Mesendoderm (in vitro differentiated cells): Measurements from ENCODE around the gene AFAP1.

Source experiments
- DNase-seq: peaks from one replicate; pipeline ENCODE4 v3.0.0; 2013
- H2AK5ac ChIP-seq: 2 replicates; pipeline ENCODE4 v1.6.1; 2013; ENCODE audit warnings: low read length, inconsistent platforms
- H2BK120ac ChIP-seq: 2 replicates; pipeline ENCODE4 v1.6.1; 2013; ENCODE audit warnings: low read depth, mild to moderate bottlenecking, low read length, moderate library complexity, mixed read lengths
- H2BK15ac ChIP-seq: replicated peaks from 2 replicates; pipeline ENCODE4 v1.6.1; 2013; ENCODE audit warnings: low read depth, mild to moderate bottlenecking, moderate library complexity
- H2BK5ac ChIP-seq: 2 replicates; pipeline ENCODE4 v1.6.1; 2013; ENCODE audit warnings: low read length, inconsistent platforms
- H3K18ac ChIP-seq: 2 replicates; pipeline ENCODE4 v1.6.1; 2013; ENCODE audit warnings: mild to moderate bottlenecking, low read length, mixed read lengths
- H3K23ac ChIP-seq: one replicate; pipeline ENCODE4 v1.6.1; 2013; ENCODE audit warnings: low read length
- H3K27ac ChIP-seq: 2 replicates; pipeline ENCODE4 v1.5.1; 2013; ENCODE audit warnings: low read depth, mild to moderate bottlenecking, inconsistent platforms, low read length, moderate library complexity
- H3K27me3 ChIP-seq: 2 replicates; pipeline ENCODE4 v1.6.1; 2013; ENCODE audit warnings: low read length, control low read depth, mild to moderate bottlenecking, inconsistent platforms; ENCODE audit not compliant: insufficient read depth, poor library complexity
- H3K36me3 ChIP-seq: 2 replicates; pipeline ENCODE4 v1.6.1; 2013; ENCODE audit warnings: low read length, inconsistent platforms; ENCODE audit not compliant: control insufficient read depth, insufficient read depth
- H3K4ac ChIP-seq: one replicate; pipeline ENCODE4 v1.6.1; 2013; ENCODE audit warnings: low read depth, mild to moderate bottlenecking, low read length, moderate library complexity
- H3K4me1 ChIP-seq: 2 replicates; pipeline ENCODE4 v1.6.1; 2013; ENCODE audit warnings: low read depth, low read length, inconsistent platforms; ENCODE audit not compliant: control insufficient read depth
- H3K4me2 ChIP-seq: 2 replicates; pipeline ENCODE4 v1.6.1; 2013; ENCODE audit warnings: low read length
- H3K4me3 ChIP-seq: 2 replicates; pipeline ENCODE4 v1.5.1; 2013; ENCODE audit warnings: mild to moderate bottlenecking, low read length
- H3K56ac ChIP-seq: one replicate; pipeline ENCODE4 v1.6.1; 2013; ENCODE audit warnings: low read length
- H3K79me1 ChIP-seq: 2 replicates; pipeline ENCODE4 v1.6.1; 2013; ENCODE audit warnings: low read length, inconsistent platforms
- H3K79me2 ChIP-seq: 2 replicates; pipeline ENCODE4 v1.6.1; 2013; ENCODE audit warnings: mild to moderate bottlenecking, low read length; ENCODE audit not compliant: control insufficient read depth, insufficient read depth
- H3K9ac ChIP-seq: 2 replicates; pipeline ENCODE4 v1.6.1; 2013; ENCODE audit warnings: low read length, inconsistent platforms
- H4K5ac ChIP-seq: one replicate; pipeline ENCODE4 v1.6.1; 2013; ENCODE audit warnings: low read length
- H4K8ac ChIP-seq: one replicate; pipeline ENCODE4 v1.6.1; 2013; ENCODE audit warnings: low read depth, mild to moderate bottlenecking, control low read depth, low read length, moderate library complexity
- whole genome bisulfite sequencing: extraction: QIAGEN DNeasy Blood & Tissue Kit; methylation state at CpG from one replicate; pipeline ENCODE4 v1.1.7; 2013; ENCODE audit warnings: low lambda C conversion rate, missing lambda C conversion rate; ENCODE audit not compliant: insufficient coverage; ENCODE audit errors: extremely low coverage; 5-methylcytosine and 5-hydroxymethylcytosine counted together

The AFAP1 gene

GRCh38 chr4:7838136-7838782 is 101.4 kb downstream of the AFAP1 start:
- Histone ChIP-seq H3K4me3 (no peak overlapping the region), H3K23ac (no peak overlapping the region), H3K36me3 (no peaks in the 10 kb centered on the region), H3K4me2 (no peak overlapping the region), H3K79me1 (no peaks in the 10 kb centered on the region), H3K9ac (no peak overlapping the region), H3K27me3 (no peaks in the 10 kb centered on the region), H2BK5ac (no peak overlapping the region), H2BK120ac (no peak overlapping the region), H2AK5ac (no peak overlapping the region), H3K56ac (no peak overlapping the region), H4K8ac (no peak overlapping the region), H2BK15ac (no peak overlapping the region), H3K4ac (no peak overlapping the region), H3K4me1 (peaks cover 3% of the 10 kb centered on the region), H3K27ac (no peak overlapping the region), H4K5ac (no peak overlapping the region), H3K18ac (no peak overlapping the region), H3K79me2 (no peaks in the 10 kb centered on the region)
- no peak for DNase-seq
- WGBS: no CpG with 5 or more reads among the region's 13 CpGs

- Histone ChIP-seq H3K4me1 (no peaks in the 10 kb centered on the region), H3K9ac (no peak overlapping the region), H2BK120ac (no peak overlapping the region), H3K4me3 (no peak overlapping the region), H3K79me2 (no peaks in the 10 kb centered on the region), H3K23ac (no peak overlapping the region), H3K4ac (no peak overlapping the region), H4K5ac (no peak overlapping the region), H3K27ac (no peak overlapping the region), H3K36me3 (no peaks in the 10 kb centered on the region), H2AK5ac (no peak overlapping the region), H4K8ac (no peak overlapping the region), H3K18ac (no peak overlapping the region), H3K79me1 (no peaks in the 10 kb centered on the region), H3K27me3 (no peaks in the 10 kb centered on the region), H3K4me2 (no peak overlapping the region), H3K56ac (no peak overlapping the region), H2BK15ac (no peak overlapping the region), H2BK5ac (no peak overlapping the region)
- no CpG with 5 or more reads among the region's 6 CpGs for WGBS
- no peak for DNase-seq
Observed at GRCh38 chr4:7837597-7838135, 102.0 kb downstream of the AFAP1 start.

GRCh38 chr4:7831858-7832730 is 107.6 kb downstream of the AFAP1 start:
- no peaks in the 10 kb centered on the region for H3K79me2 ChIP-seq
- no peak overlapping the region for H3K4me3 ChIP-seq
- no peak overlapping the region for H3K4ac ChIP-seq
- peaks cover 5% of the 10 kb centered on the region for H3K79me1 ChIP-seq
- H4K5ac ChIP-seq: no peak overlapping the region
- H3K27me3 ChIP-seq: no peaks in the 10 kb centered on the region
- H3K23ac ChIP-seq: no peak overlapping the region
- H2BK120ac ChIP-seq: no peak overlapping the region
- no peaks in the 10 kb centered on the region for H3K36me3 ChIP-seq
- H4K8ac ChIP-seq: no peak overlapping the region
- no CpG with 5 or more reads among the region's 14 CpGs for whole genome bisulfite sequencing
- no peak overlapping the region for H2AK5ac ChIP-seq
- H3K9ac ChIP-seq: no peak overlapping the region
- no peak overlapping the region for H2BK5ac ChIP-seq
- no peak overlapping the region for H3K27ac ChIP-seq
- peaks cover 4% of the 10 kb centered on the region for H3K4me1 ChIP-seq
- no peak for DNase-seq
- H3K56ac ChIP-seq: no peak overlapping the region
- H2BK15ac ChIP-seq: no peak overlapping the region
- H3K4me2 ChIP-seq: no peak overlapping the region
- no peak overlapping the region for H3K18ac ChIP-seq

- H3K9ac ChIP-seq: no peak overlapping the region
- H3K36me3 ChIP-seq: no peaks in the 10 kb centered on the region
- DNase-seq: no peak
- H3K4ac ChIP-seq: no peak overlapping the region
- no peak overlapping the region for H4K8ac ChIP-seq
- H3K4me2 ChIP-seq: no peak overlapping the region
- no peak overlapping the region for H3K27ac ChIP-seq
- H3K23ac ChIP-seq: no peak overlapping the region
- no peak overlapping the region for H2BK5ac ChIP-seq
- H3K4me1 ChIP-seq: peaks cover 4% of the 10 kb centered on the region
- H4K5ac ChIP-seq: no peak overlapping the region
- H2BK15ac ChIP-seq: no peak overlapping the region
- no peak overlapping the region for H3K4me3 ChIP-seq
- no peaks in the 10 kb centered on the region for H3K27me3 ChIP-seq
- no peak overlapping the region for H2AK5ac ChIP-seq
- H2BK120ac ChIP-seq: no peak overlapping the region
- no peak overlapping the region for H3K18ac ChIP-seq
- no peaks in the 10 kb centered on the region for H3K79me2 ChIP-seq
- peaks cover 7% of the 10 kb centered on the region for H3K79me1 ChIP-seq
- WGBS: no CpG with 5 or more reads among the region's 7 CpGs
- H3K56ac ChIP-seq: no peak overlapping the region
Observed at GRCh38 chr4:7831330-7831729, 108.3 kb downstream of the AFAP1 start.

GRCh38 chr4:7830747-7831146 is 108.9 kb downstream of the AFAP1 start:
- H4K8ac ChIP-seq: no peak overlapping the region
- no peak overlapping the region for H3K4me2 ChIP-seq
- H3K4me1 ChIP-seq: peaks cover 4% of the 10 kb centered on the region
- no peak overlapping the region for H3K9ac ChIP-seq
- no peak overlapping the region for H3K4ac ChIP-seq
- no peak overlapping the region for H3K56ac ChIP-seq
- no peak overlapping the region for H2BK120ac ChIP-seq
- H2BK5ac ChIP-seq: no peak overlapping the region
- no peaks in the 10 kb centered on the region for H3K36me3 ChIP-seq
- no peak overlapping the region for H3K27ac ChIP-seq
- no peak overlapping the region for H3K18ac ChIP-seq
- peaks cover 7% of the 10 kb centered on the region for H3K79me1 ChIP-seq
- no peak overlapping the region for H2BK15ac ChIP-seq
- no peak overlapping the region for H3K23ac ChIP-seq
- no peak for DNase-seq
- no CpG with 5 or more reads among the region's 2 CpGs for WGBS
- H3K4me3 ChIP-seq: no peak overlapping the region
- no peaks in the 10 kb centered on the region for H3K79me2 ChIP-seq
- no peak overlapping the region for H4K5ac ChIP-seq
- H3K27me3 ChIP-seq: no peaks in the 10 kb centered on the region
- H2AK5ac ChIP-seq: no peak overlapping the region
